Tibial nerve (tissue), 4 donors: ENCODE measurements around the gene GMPS. TPM values are rescaled to one million over a fixed set of nuclear protein-coding genes. Genes with fewer than 3 reads are reported as not detected.

Experiments used
- DNase-seq, 2 donors: peaks; one replicate each; pipeline ENCODE4 v3.0.0-alpha.2; 2019; ENCODE audit warnings: low spot score in 2 of 2
- H3K27ac ChIP-seq, 4 donors: fragments of 200-600 bp; sonication (generic) in 3 of 4; one replicate each; pipeline ENCODE4 v1.5.1; 2017 to 2019; ENCODE audit warnings: mild to moderate bottlenecking in 1 of 4
- H3K27me3 ChIP-seq, 2 donors: fragments of 200-600 bp; sonication (generic) in 1 of 2; one replicate each; pipeline versions ENCODE4 v1.5.1 to v1.6.0; 2017 to 2019
- H3K36me3 ChIP-seq, 3 donors: fragments of 200-600 bp; sonication (generic); one replicate each; pipeline ENCODE4 v1.5.1; 2018 to 2019
- H3K4me1 ChIP-seq, 4 donors: fragments of 200-600 bp; sonication (generic) in 3 of 4; one replicate each; pipeline ENCODE4 v1.5.1; 2017 to 2019
- H3K4me3 ChIP-seq, 4 donors: fragments of 200-600 bp; sonication (generic) in 3 of 4; one replicate each; pipeline ENCODE4 v1.5.1; 2017 to 2019; ENCODE audit warnings: mild to moderate bottlenecking in 1 of 4, moderate library complexity in 1 of 4
- H3K9me3 ChIP-seq, 4 donors: fragments of 200-600 bp; sonication (generic) in 3 of 4; one replicate each; pipeline ENCODE4 v1.5.1; 2017 to 2019
- CTCF ChIP-seq, 5 experiments: fragments of 200-600 bp in 3 of 5; fragments of 450-650 bp in 2 of 5; sonication (generic) in 3 of 5; IDR thresholded peaks; one replicate each; pipeline ENCODE4 v1.5.1; 2016 to 2019; ENCODE audit warnings: antibody characterized with exemption in 5 of 5, mild to moderate bottlenecking in 3 of 5, moderate library complexity in 2 of 5
- EP300 ChIP-seq, 2 donors: sonication (generic); formaldehyde crosslinking; IDR thresholded peaks; one replicate each; pipeline ENCODE4 v1.6.1; 2017; ENCODE audit warnings: antibody characterized with exemption in 2 of 2, mild to moderate bottlenecking in 1 of 2
- POLR2A ChIP-seq, 2 donors: fragments of 450-650 bp; IDR thresholded peaks; one replicate each; pipeline ENCODE4 v1.6.1; 2017; ENCODE audit warnings: antibody characterized with exemption in 2 of 2, mild to moderate bottlenecking in 2 of 2, moderate library complexity in 2 of 2
- WGBS, 2 donors: methylation state at CpG; one replicate each; pipeline ENCODE4 v1.1.5; 2018; 5-methylcytosine and 5-hydroxymethylcytosine counted together
- total RNA-seq, 4 donors: library from RNA; depleted of rRNA; stranded (reverse); fragments of >200 nt; gene quantifications; one replicate each; pipeline ENCODE4 v1.1.0, GENCODE V29; 2016

Gene GMPS
- total RNA-seq, 4 donors from 2014 or later, result 21.8 to 42.2 (median 32.8) TPM

DNA sequence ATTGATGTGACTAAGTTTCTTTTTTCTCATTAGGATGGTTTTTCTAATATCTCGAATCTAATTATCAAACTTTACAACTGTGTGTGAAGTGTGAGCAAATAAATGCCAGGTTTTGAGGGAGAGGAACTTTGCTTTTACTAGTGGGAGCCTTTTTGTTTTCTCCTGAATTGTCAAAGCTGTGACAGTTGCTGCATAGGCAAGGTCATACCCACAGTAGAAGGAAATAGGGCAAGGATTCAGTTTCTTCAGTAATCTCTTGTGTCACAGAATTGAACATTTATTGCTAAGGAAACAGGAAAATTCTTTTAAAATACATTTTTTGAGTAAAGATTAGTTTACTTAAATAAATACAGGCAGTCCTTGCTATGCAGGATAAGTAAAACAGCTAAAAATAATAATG lies 19.5 kb downstream of the GMPS start:
- Histone ChIP-seq H3K27me3 (no peaks in the 10 kb centered on the region), H3K4me3 (no peak overlapping the region), H3K27ac (no peak overlapping the region), H3K9me3 (no peaks in the 10 kb centered on the region), H3K4me1 (peaks cover 0 to 27% (median 0%) of the 10 kb centered on the region in 4 donors), H3K36me3 (peaks cover 0 to 10% (median 0%) of the 10 kb centered on the region in 3 donors)
- TF ChIP-seq EP300 (IDR thresholded peaks at IDR 0.05) (no peak), POLR2A (IDR thresholded peaks at IDR 0.05) (no peak), CTCF (IDR thresholded peaks at IDR 0.05) (no peak)
- WGBS, 2 donors, result 47 to 51% methylated on average over 1 of the region's 1 CpG
- no peak for DNase-seq

DNA sequence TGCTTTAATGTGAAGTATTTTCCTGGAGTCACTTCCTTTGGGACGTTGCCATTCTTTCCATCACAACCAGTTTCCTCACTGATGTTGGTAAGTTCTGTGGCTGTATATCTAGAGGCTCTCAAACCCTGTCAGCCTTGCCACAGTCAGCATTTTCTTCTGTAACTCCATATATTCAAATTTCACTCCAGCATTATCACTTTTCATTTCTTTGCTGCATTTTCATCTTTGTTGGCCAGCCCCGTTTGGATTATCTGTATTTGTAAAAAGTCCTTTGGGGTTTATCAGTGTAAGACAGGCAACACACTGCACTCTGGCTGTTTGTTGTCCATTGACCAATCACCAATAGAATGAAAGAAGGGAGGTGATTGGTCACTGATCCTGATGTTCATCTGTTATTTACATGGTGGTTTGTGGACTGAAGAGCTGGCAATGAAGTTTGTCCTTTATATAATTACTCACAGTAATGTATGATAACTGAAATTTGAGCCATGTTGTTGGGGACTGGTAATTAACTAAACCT lies 20.3 kb downstream of the GMPS start:
- H3K4me1 ChIP-seq, result peaks cover 0 to 27% (median 0%) of the 10 kb centered on the region in 4 donors
- H3K4me3 ChIP-seq, result no peak overlapping the region
- 11 to 15% methylated on average over 2 of the region's 2 CpGs for WGBS, 2 donors
- no peak overlapping the region for H3K27ac ChIP-seq
- no peaks in the 10 kb centered on the region for H3K27me3 ChIP-seq
- H3K9me3 ChIP-seq, result no peaks in the 10 kb centered on the region
- DNase-seq, result no peak
- peaks cover 0 to 18% (median 0%) of the 10 kb centered on the region in 3 donors for H3K36me3 ChIP-seq
- TF ChIP-seq POLR2A (IDR thresholded peaks at IDR 0.05), result no peak
- no peak for TF ChIP-seq EP300 (IDR thresholded peaks at IDR 0.05)
- TF ChIP-seq CTCF (IDR thresholded peaks at IDR 0.05), result no peak

GRCh38 chr3:155891321-155891720 lies 20.9 kb downstream of the GMPS start:
- H3K36me3 ChIP-seq, result peaks cover 0 to 24% (median 0%) of the 10 kb centered on the region in 3 donors
- TF ChIP-seq POLR2A (IDR thresholded peaks at IDR 0.05) (no peak), EP300 (IDR thresholded peaks at IDR 0.05) (no peak), CTCF (IDR thresholded peaks at IDR 0.05) (no peak)
- DNase-seq, result no peak
- no peak overlapping the region for H3K27ac ChIP-seq
- 62 to 74% methylated on average over 5 of the region's 5 CpGs for WGBS, 2 donors
- H3K27me3 ChIP-seq, result no peaks in the 10 kb centered on the region
- H3K4me3 ChIP-seq, result no peak overlapping the region
- H3K4me1 ChIP-seq, result peaks cover 0 to 27% (median 0%) of the 10 kb centered on the region in 4 donors
- H3K9me3 ChIP-seq, result no peaks in the 10 kb centered on the region

GRCh38 chr3:155895379-155895900 lies 25.0 kb downstream of the GMPS start:
- 97 to 98% methylated on average over 7 of the region's 7 CpGs for WGBS, 2 donors
- Histone ChIP-seq H3K4me3 (no peak overlapping the region), H3K4me1 (peaks cover 0 to 10% (median 0%) of the 10 kb centered on the region in 4 donors), H3K9me3 (no peaks in the 10 kb centered on the region), H3K36me3 (peaks cover 0 to 56% (median 0%) of the 10 kb centered on the region in 3 donors), H3K27ac (no peak overlapping the region), H3K27me3 (no peaks in the 10 kb centered on the region)
- DNase-seq, result no peak
- TF ChIP-seq CTCF (IDR thresholded peaks at IDR 0.05), result no peak
- TF ChIP-seq EP300 (IDR thresholded peaks at IDR 0.05), result no peak
- TF ChIP-seq POLR2A (IDR thresholded peaks at IDR 0.05), result no peak

DNA sequence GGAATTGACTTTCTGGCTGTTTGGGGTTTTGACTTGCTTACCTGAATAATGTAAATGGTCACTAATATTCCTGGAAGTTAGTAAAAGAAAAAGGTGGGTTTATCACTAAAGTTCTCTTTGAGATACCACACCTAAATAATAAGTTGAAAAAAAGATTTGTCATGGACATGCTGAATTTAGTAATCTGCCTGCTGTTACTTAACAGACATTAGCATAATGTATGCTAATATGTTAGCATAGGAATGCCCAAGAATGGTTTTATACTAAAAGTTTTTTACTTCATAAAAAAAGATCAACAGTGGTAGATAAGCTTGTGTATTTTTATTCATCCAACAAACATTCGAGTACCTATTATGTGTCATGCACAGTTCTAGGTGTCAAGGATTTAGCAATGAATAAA lies 36.5 kb downstream of the GMPS start:
- peaks cover 0 to 3% (median 0%) of the 10 kb centered on the region in 4 donors for H3K4me1 ChIP-seq
- no peak for TF ChIP-seq CTCF (IDR thresholded peaks at IDR 0.05)
- TF ChIP-seq EP300 (IDR thresholded peaks at IDR 0.05), result no peak
- TF ChIP-seq POLR2A (IDR thresholded peaks at IDR 0.05), result no peak
- WGBS, 2 donors, result 95 to 97% methylated on average over 1 of the region's 1 CpG
- no peak overlapping the region for H3K4me3 ChIP-seq
- no peak for DNase-seq
- no peaks in the 10 kb centered on the region for H3K27me3 ChIP-seq
- H3K36me3 ChIP-seq, result peaks cover 0 to 86% (median 0%) of the 10 kb centered on the region in 3 donors
- no peaks in the 10 kb centered on the region for H3K9me3 ChIP-seq
- H3K27ac ChIP-seq, result no peak overlapping the region
